NCI-H1930 (cell line): ENCODE measurements around the gene BEST2.

Source experiments
- DNase-seq, 2 experiments: peaks; one replicate each; lab custom pipeline; 2025; lab: John Stamatoyannopoulos, UW

Gene BEST2

GRCh38 chr19:12731337-12731736, 20.3 kb upstream of the BEST2 start:
- DNase-seq = no peak

GRCh38 chr19:12733369-12734214, 18.0 kb upstream of the BEST2 start:
- DNase-seq = no peak

GRCh38 chr19:12736995-12737834, 14.4 kb upstream of the BEST2 start, which contains the start of gene GET3:
TSS of gene GET3 (plus strand) at chr19:12737497. CDS start at chr19:12737506, 9 bp downstream.
- peak; percentile 91 to 96 for DNase-seq

GRCh38 chr19:12737835-12738351, 13.7 kb upstream of the BEST2 start:
- no peak for DNase-seq

- no peak for DNase-seq
These were observed 6.3 kb upstream of the BEST2 start for GRCh38 chr19:12745166-12745897.

GRCh38 chr19:12748489-12748888, 3.1 kb upstream of the BEST2 start:
- no peak for DNase-seq

- no peak for DNase-seq
These were observed 1.6 kb upstream of the BEST2 start for GRCh38 chr19:12749938-12750521.

- no peak for DNase-seq
These were observed 740 bp upstream of the BEST2 start for GRCh38 chr19:12750851-12751250.

- no peak for DNase-seq
These were observed 628 bp downstream of the BEST2 start for GRCh38 chr19:12752056-12752781.

- no peak for DNase-seq
These were observed 3.0 kb downstream of the BEST2 start for GRCh38 chr19:12754465-12755196.

GRCh38 chr19:12756150-12756883, 4.7 kb downstream of the BEST2 start:
- DNase-seq = no peak

GRCh38 chr19:12757544-12758274, 6.1 kb downstream of the BEST2 start:
- peak; percentile 34 to 72 for DNase-seq

- DNase-seq = no peak
These were observed 8.1 kb downstream of the BEST2 start for GRCh38 chr19:12759686-12760085.

GRCh38 chr19:12763100-12763499, 11.5 kb downstream of the BEST2 start:
- DNase-seq = no peak

- no peak for DNase-seq
These were observed 13.1 kb downstream of the BEST2 start for GRCh38 chr19:12764698-12765097.

- peak; percentile 51 to 77 for DNase-seq
These were observed 14.5 kb downstream of the BEST2 start for GRCh38 chr19:12766051-12766521.

- no peak for DNase-seq
These were observed 15.6 kb downstream of the BEST2 start for GRCh38 chr19:12767150-12767549.

- no peak for DNase-seq
These were observed 16.1 kb downstream of the BEST2 start for GRCh38 chr19:12767666-12768065.

GRCh38 chr19:12769689-12770088, 18.1 kb downstream of the BEST2 start:
- peak; percentile 73 to 84 for DNase-seq
